ENCODE results near the gene ITPRIP. TPM values are rescaled to one million over a fixed set of nuclear protein-coding genes. Genes with fewer than 3 reads are reported as not detected.
A peak's percentile ranks its signal among the peaks of the same experiment; 100 is the strongest.

The ITPRIP gene
- total RNA-seq, 2 donors from 2014 or later, result 9.1 to 11.0 TPM

DNA sequence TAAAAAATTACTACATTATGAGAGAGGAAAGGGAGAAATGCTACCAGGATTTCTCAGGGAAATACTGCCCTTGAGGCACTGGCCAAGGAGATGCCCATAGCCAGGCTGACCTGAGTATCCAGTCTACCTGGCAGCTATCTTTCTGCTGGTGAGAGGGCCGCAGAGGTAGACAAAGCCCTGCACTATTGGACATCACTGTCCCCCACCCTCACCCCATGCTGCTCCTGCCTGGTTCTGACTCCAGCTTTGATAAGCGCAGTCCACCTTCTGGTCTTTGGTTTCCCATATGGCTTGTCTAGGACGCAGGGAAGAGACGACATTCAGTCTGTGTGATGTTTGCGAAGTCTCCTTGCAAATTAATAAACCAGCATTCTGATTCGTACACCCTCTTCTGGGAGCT is 3.7 kb downstream of the ITPRIP start:
- DNase-seq, result peak; percentile 27
- no peak overlapping the region for H3K9ac ChIP-seq (ENCODE audit: extremely low read depth, low read length, poor library complexity, severe bottlenecking)
- peaks cover 61% of the 10 kb centered on the region for H3K4me1 Mint-ChIP-seq
- H3K27ac Mint-ChIP-seq, result no peak overlapping the region
- no peak overlapping the region for H3K27ac ChIP-seq (ENCODE audit: low read depth, low read length)
- H3K9me3 ChIP-seq (ENCODE audit: control insufficient read depth, low read length), result no peaks in the 10 kb centered on the region
- peaks cover 6% of the 10 kb centered on the region for H3K27me3 Mint-ChIP-seq (ENCODE audit: insufficient read depth)
- peaks cover 7% of the 10 kb centered on the region for H3K36me3 ChIP-seq (ENCODE audit: control insufficient read depth, insufficient read depth, low read length)
- H3K4me3 ChIP-seq (ENCODE audit: low read length), result no peak overlapping the region
- H3K36me3 Mint-ChIP-seq (ENCODE audit: low read depth), result no peaks in the 10 kb centered on the region
- peaks cover 37% of the 10 kb centered on the region for H3K4me1 ChIP-seq (ENCODE audit: control insufficient read depth, insufficient read depth, low read length)
- no peaks in the 10 kb centered on the region for H3K9me3 Mint-ChIP-seq
- H3K27me3 ChIP-seq (ENCODE audit: control insufficient read depth, insufficient read depth, low read length, poor library complexity, severe bottlenecking), result no peaks in the 10 kb centered on the region
- no peak for TF ChIP-seq CTCF (conservative IDR thresholded peaks at IDR 0.05)
- H3K4me3 Mint-ChIP-seq, result no peak overlapping the region
- WGBS, 2 experiments (ENCODE audit: insufficient coverage in 1 of 2, insufficient read length in 1 of 2), result 98 to 100% methylated on average over 5 to 6 of the region's 6 CpGs

DNA sequence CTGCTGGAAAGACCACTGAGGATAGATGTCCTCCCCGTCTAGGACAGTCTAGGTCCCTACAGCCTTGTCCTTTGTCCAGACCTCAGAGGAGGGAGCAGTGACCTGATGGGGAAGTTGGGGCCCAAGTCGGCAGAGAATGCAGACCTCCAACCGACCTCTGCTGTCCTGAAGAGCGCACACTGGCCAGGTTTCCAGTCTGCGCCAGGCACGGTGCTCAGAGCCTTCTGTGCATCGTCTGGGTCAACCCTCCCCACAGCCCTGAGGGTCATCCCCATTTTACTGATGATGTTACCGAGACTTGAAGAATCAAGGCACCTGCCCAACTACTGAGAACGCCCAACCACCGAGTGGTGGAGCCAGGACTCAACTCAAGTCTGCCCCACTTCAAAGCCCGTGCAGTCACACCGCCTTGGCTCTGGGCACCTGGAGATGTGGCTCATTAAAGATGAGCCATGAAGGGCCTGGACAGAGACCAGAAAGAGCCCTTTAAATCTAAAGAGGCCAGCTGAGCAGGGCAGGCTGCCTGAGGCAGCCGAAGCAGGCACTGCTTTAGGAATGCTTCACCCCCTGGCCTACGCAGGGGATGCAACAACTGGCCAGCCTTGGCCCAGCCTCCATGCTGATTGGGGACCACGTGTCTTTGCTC is 4.4 kb downstream of the ITPRIP start:
- TF ChIP-seq CTCF (conservative IDR thresholded peaks at IDR 0.05), result no peak
- H3K4me3 ChIP-seq (ENCODE audit: low read length), result no peak overlapping the region
- peaks cover 41% of the 10 kb centered on the region for H3K4me1 ChIP-seq (ENCODE audit: control insufficient read depth, insufficient read depth, low read length)
- H3K36me3 ChIP-seq (ENCODE audit: control insufficient read depth, insufficient read depth, low read length), result peaks cover 7% of the 10 kb centered on the region
- H3K4me1 Mint-ChIP-seq, result peaks cover 63% of the 10 kb centered on the region
- H3K36me3 Mint-ChIP-seq (ENCODE audit: low read depth), result no peaks in the 10 kb centered on the region
- DNase-seq, result peak; percentile 33
- peak overlapping the region; percentile 36 for H3K27ac Mint-ChIP-seq
- H3K27ac ChIP-seq (ENCODE audit: low read depth, low read length), result no peak overlapping the region
- H3K4me3 Mint-ChIP-seq, result no peak overlapping the region
- no peaks in the 10 kb centered on the region for H3K9me3 Mint-ChIP-seq
- no peaks in the 10 kb centered on the region for H3K27me3 Mint-ChIP-seq (ENCODE audit: insufficient read depth)
- 89 to 90% methylated on average over 10 to 15 of the region's 15 CpGs for WGBS, 2 experiments (ENCODE audit: insufficient coverage in 1 of 2, insufficient read length in 1 of 2)
- H3K27me3 ChIP-seq (ENCODE audit: control insufficient read depth, insufficient read depth, low read length, poor library complexity, severe bottlenecking), result no peaks in the 10 kb centered on the region
- no peaks in the 10 kb centered on the region for H3K9me3 ChIP-seq (ENCODE audit: control insufficient read depth, low read length)
- no peak overlapping the region for H3K9ac ChIP-seq (ENCODE audit: extremely low read depth, low read length, poor library complexity, severe bottlenecking)

DNA sequence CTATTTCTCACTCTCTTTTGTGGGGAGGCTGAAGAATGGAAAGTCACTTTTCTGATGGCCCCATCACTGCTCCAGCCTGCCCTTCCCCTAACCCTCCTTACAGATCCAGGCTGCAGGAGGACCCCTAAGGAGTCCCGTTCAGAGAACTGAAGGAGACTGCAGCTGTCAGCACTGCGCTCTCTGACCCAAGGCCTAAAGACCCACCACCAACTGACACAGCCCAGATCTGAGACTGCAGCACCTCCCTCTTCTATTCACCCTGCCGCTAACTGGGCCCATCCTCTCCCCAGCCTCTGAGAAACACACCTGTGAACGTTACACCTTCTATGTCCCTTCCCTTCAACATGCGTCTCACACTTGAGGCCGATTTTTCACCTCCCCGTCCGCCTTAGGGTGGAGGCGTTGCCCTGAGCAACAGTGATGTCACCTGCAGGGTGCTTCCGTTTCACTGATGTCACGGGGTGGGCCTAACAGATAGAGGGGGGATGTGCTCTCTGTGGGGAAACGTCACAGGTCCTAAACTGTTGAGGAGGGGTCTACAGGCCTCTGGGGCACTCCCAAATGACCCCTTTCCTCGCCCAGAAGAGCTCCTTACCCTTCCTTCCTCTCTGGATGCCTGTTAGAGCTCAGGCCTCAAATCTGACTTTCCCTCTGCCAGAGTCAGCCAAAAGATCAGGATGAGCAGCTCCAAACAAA is 5.1 kb downstream of the ITPRIP start:
- Mint-ChIP-seq H3K4me1 (peaks cover 69% of the 10 kb centered on the region), H3K36me3 (ENCODE audit: low read depth) (no peaks in the 10 kb centered on the region), H3K27me3 (ENCODE audit: insufficient read depth) (no peaks in the 10 kb centered on the region), H3K27ac (peak overlapping the region; percentile 36), H3K9me3 (no peaks in the 10 kb centered on the region), H3K4me3 (no peak overlapping the region)
- Histone ChIP-seq H3K36me3 (ENCODE audit: control insufficient read depth, insufficient read depth, low read length) (peaks cover 7% of the 10 kb centered on the region), H3K27me3 (ENCODE audit: control insufficient read depth, insufficient read depth, low read length, poor library complexity, severe bottlenecking) (no peaks in the 10 kb centered on the region), H3K9me3 (ENCODE audit: control insufficient read depth, low read length) (no peaks in the 10 kb centered on the region), H3K9ac (ENCODE audit: extremely low read depth, low read length, poor library complexity, severe bottlenecking) (no peak overlapping the region), H3K4me3 (ENCODE audit: low read length) (no peak overlapping the region), H3K27ac (ENCODE audit: low read depth, low read length) (no peak overlapping the region), H3K4me1 (ENCODE audit: control insufficient read depth, insufficient read depth, low read length) (peaks cover 44% of the 10 kb centered on the region)
- 73 to 78% methylated on average over 10 to 13 of the region's 13 CpGs for WGBS, 2 experiments (ENCODE audit: insufficient coverage in 1 of 2, insufficient read length in 1 of 2)
- no peak for TF ChIP-seq CTCF (conservative IDR thresholded peaks at IDR 0.05)
- DNase-seq, result peak; percentile 69
